BLaER1 (cell line): ENCODE results near the gene ATP5PF.

Experiments used
- H3K27ac ChIP-seq: shearing (Covaris generic); formaldehyde crosslinking; 2 replicates; pipeline ENCODE4 v1.8.1; 2022
- H3K27me3 ChIP-seq: shearing (Covaris generic); formaldehyde crosslinking; 2 replicates; pipeline ENCODE4 v1.8.1; 2022
- H3K36me3 ChIP-seq: shearing (Covaris generic); formaldehyde crosslinking; 2 replicates; pipeline ENCODE4 v1.8.1; 2022
- H3K4me1 ChIP-seq: shearing (Covaris generic); formaldehyde crosslinking; 2 replicates; pipeline ENCODE4 v1.8.1; 2022
- H3K4me2 ChIP-seq: shearing (Covaris generic); formaldehyde crosslinking; 2 replicates; pipeline ENCODE4 v1.8.1; 2022
- H3K4me3 ChIP-seq: shearing (Covaris generic); formaldehyde crosslinking; 2 replicates; pipeline ENCODE4 v1.8.1; 2022
- H3K9ac ChIP-seq: shearing (Covaris generic); formaldehyde crosslinking; 2 replicates; pipeline ENCODE4 v1.8.1; 2022
- H3K9me3 ChIP-seq: shearing (Covaris generic); formaldehyde crosslinking; 2 replicates; pipeline ENCODE4 v1.8.1; 2022
- H4K20me1 ChIP-seq: shearing (Covaris generic); formaldehyde crosslinking; 2 replicates; pipeline ENCODE4 v1.8.1; 2022
- Cebpa-rat ChIP-seq: shearing (Covaris generic); IDR thresholded peaks from 2 replicates; pipeline ENCODE4 v1.8.1; 2022

ATP5PF gene

DNA sequence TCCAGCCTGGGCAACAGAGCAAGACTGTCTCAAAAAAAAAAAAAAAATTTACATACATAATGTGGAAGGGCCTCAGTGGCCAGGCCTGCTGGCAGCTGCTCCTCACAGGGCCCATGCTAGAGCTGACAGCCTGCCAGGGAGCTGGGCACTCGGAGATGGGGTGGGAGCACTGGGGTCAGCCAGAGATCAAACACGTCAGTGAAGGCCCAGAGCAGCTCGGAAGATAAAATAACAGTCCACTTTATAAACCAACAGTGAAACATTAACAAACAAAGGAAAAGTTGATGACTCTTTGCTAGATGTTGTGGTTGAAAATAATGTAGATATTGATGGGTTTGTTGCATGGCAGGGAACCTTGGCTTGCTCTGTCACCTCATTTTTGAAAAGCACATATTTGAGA is 42.7 kb downstream of the ATP5PF start:
- H3K27ac ChIP-seq = no peak overlapping the region
- H3K9me3 ChIP-seq = peaks cover 14% of the 10 kb centered on the region; the same call in 1 of the 2 replicates
- H4K20me1 ChIP-seq = no peaks in the 10 kb centered on the region
- H3K9ac ChIP-seq = no peak overlapping the region
- H3K4me3 ChIP-seq = no peak overlapping the region
- H3K4me2 ChIP-seq = no peak overlapping the region
- H3K27me3 ChIP-seq = no peaks in the 10 kb centered on the region
- no peaks in the 10 kb centered on the region for H3K4me1 ChIP-seq
- H3K36me3 ChIP-seq = peaks cover 26% of the 10 kb centered on the region; the same call in 1 of the 2 replicates
- TF ChIP-seq Cebpa-rat = no peak

DNA sequence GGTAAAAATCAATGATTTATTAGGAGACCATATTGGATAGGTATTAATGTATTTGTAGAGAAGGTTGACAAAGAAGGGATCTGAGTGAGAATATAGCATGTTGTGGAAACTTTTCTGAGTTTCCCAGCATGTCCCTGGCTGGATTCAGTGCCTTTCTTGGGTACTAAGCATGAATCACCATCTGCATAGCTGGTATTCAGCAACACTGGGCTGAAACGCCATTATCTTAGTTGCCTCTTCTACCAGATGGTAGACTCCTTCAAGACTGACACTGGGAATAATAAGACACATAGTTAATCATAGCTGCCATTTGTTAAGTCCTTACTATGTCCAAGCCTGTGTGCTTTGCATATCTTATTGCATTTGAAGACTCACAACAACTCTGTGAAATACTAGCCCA is 45.5 kb downstream of the ATP5PF start:
- no peak overlapping the region for H3K27ac ChIP-seq

DNA sequence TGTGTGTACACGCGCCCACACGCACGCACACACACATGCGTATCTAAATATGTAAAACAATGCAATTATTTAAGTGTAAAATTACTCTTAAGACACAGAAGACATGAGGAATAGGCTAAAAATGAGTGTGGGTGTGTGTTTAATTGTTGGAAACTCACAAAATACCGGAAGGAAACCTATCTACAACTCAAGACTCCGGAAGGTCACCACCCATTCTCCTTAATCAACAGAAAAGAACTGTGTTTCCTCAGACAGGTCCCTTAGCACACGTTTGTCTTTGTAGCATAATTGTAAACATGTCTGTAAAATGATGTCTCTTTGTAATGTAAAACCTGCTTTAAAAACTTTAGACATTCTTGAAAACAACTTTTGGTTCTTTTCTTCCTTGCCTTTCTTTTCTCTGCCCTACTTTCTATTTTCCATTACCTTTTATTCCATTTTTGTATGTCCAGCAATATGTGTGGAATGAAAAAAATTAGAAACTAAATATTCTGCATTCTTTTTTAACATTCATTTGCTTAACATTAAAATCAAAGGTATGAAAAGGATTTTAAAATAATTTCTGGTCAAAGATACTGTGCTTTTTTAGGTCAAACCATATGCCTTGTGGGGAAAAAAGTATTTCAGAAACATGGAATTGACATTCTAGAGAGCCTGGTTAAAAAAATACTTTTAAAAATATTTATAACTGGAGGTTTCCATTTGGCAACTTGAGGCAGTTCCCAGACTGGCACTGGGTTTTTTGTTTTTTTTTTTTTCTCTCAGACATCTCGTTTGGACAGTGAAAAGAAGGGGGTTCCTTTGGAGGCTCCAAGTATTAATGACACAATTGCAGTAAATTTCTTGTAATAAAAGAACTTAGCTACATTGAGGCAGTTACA is 46.2 kb downstream of the ATP5PF start:
- no peaks in the 10 kb centered on the region for H4K20me1 ChIP-seq
- H3K9ac ChIP-seq = no peak overlapping the region
- no peak overlapping the region for H3K4me3 ChIP-seq
- no peak for TF ChIP-seq Cebpa-rat
- no peaks in the 10 kb centered on the region for H3K27me3 ChIP-seq
- H3K9me3 ChIP-seq = no peaks in the 10 kb centered on the region
- no peaks in the 10 kb centered on the region for H3K4me1 ChIP-seq
- H3K36me3 ChIP-seq = peaks cover 8% of the 10 kb centered on the region
- H3K4me2 ChIP-seq = no peak overlapping the region
- H3K27ac ChIP-seq = no peak overlapping the region

More for the DNA sequence above, 45.5 kb downstream of the ATP5PF start:
- H3K9ac ChIP-seq = no peak overlapping the region
- H3K4me2 ChIP-seq = no peak overlapping the region
- H3K36me3 ChIP-seq = peaks cover 14% of the 10 kb centered on the region
- H4K20me1 ChIP-seq = no peaks in the 10 kb centered on the region
- no peak overlapping the region for H3K4me3 ChIP-seq
- no peaks in the 10 kb centered on the region for H3K4me1 ChIP-seq
- H3K9me3 ChIP-seq = no peaks in the 10 kb centered on the region
- no peaks in the 10 kb centered on the region for H3K27me3 ChIP-seq
- no peak for TF ChIP-seq Cebpa-rat

DNA sequence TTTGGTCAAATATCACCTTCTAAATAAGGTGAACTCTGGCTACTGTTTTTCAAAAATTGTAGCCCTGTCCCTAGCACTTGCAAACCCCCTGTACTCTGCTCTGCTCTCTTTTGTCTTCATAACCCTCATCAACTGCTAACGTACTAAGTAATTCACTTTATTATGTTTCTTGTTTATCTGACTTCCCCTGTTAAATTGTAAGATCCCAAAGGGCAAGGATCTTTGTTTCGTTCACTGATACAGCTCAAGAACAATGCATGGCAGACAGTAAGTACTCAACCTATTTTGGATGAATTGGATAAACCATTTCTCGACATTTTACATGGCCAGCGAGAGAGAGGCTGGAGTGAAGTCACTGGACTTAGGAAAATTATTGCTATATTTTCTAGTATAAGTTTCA is 46.9 kb downstream of the ATP5PF start:
- no peak for TF ChIP-seq Cebpa-rat
- Histone ChIP-seq H3K27ac (no peak overlapping the region), H3K4me1 (no peaks in the 10 kb centered on the region), H3K36me3 (peaks cover 8% of the 10 kb centered on the region), H3K4me3 (no peak overlapping the region), H3K9ac (no peak overlapping the region), H3K27me3 (no peaks in the 10 kb centered on the region), H3K9me3 (no peaks in the 10 kb centered on the region), H3K4me2 (no peak overlapping the region), H4K20me1 (no peaks in the 10 kb centered on the region)

DNA sequence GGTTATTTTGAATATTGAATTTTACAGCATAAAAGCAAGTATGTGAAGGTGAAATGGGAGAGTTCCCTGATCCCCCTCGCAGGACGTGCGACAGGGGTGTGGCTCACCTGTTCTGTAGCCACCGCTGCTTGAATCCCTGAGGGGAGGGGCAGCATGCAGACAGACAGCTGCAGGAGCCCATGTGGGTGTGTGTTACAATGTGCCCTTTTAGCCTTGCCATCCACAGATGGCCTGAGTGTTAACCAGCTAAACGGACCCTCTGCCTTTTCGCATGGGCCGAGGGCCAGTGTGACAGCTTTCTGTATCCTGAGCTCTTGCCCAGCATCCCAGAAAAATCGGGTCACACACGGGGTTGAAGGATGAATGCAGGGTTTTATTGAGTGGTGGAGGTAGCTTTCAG is 52.3 kb downstream of the ATP5PF start:
- H3K36me3 ChIP-seq = peaks cover 4% of the 10 kb centered on the region; the same call in 1 of the 2 replicates
- H3K9me3 ChIP-seq = no peaks in the 10 kb centered on the region
- no peak overlapping the region for H3K4me2 ChIP-seq
- TF ChIP-seq Cebpa-rat = no peak
- no peaks in the 10 kb centered on the region for H3K27me3 ChIP-seq
- H3K4me1 ChIP-seq = no peaks in the 10 kb centered on the region
- H4K20me1 ChIP-seq = no peaks in the 10 kb centered on the region
- H3K4me3 ChIP-seq = no peak overlapping the region
- H3K27ac ChIP-seq = no peak overlapping the region
- no peak overlapping the region for H3K9ac ChIP-seq

DNA sequence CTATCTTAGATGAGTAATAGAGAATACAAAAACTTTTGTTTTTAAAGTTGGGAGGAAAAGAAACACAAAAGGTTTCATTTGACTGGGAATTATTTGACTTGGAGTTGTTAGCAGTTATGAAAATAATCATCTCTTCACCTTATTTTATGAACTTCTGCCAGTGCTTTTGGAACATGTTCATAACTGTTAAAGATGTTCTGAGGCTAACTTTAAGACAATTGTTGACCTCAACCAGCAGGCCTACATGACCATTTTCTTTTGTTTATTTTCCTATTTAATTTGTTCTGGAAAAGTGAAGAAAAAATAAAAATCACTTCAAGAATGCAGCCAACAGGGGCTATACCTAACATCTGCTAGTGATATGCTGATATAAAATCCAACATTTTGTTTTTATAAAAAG is 58.3 kb downstream of the ATP5PF start:
- Histone ChIP-seq H4K20me1 (no peaks in the 10 kb centered on the region), H3K4me1 (no peaks in the 10 kb centered on the region), H3K4me3 (no peak overlapping the region), H3K27ac (no peak overlapping the region), H3K27me3 (no peaks in the 10 kb centered on the region), H3K36me3 (no peaks in the 10 kb centered on the region), H3K9me3 (peaks cover 12% of the 10 kb centered on the region), H3K4me2 (no peak overlapping the region), H3K9ac (no peak overlapping the region)
- TF ChIP-seq Cebpa-rat = no peak
